WTC11 (cell line): ENCODE measurements around the gene MBP.

ENCODE experiments used
- NFE2L1 ChIP-seq: sonication (generic); formaldehyde crosslinking; IDR thresholded peaks from 2 replicates; pipeline ENCODE4 v1.8.1; 2023; ENCODE audit warnings: missing genetic modification reagents
- SP1 ChIP-seq: sonication (generic); formaldehyde crosslinking; conservative IDR thresholded peaks from 2 replicates; pipeline ENCODE4 v1.8.1; 2022; ENCODE audit warnings: missing genetic modification reagents
- TEAD4 ChIP-seq: sonication (generic); formaldehyde crosslinking; IDR thresholded peaks from 2 replicates; pipeline ENCODE4 v1.8.0; 2022; ENCODE audit warnings: mild to moderate bottlenecking, missing genetic modification reagents
- TF ChIP-seq, protein P1 (sequence below): sonication (generic); formaldehyde crosslinking; IDR thresholded peaks from 2 replicates; pipeline ENCODE4 v1.8.0; 2022; ENCODE audit warnings: mild to moderate bottlenecking, missing genetic modification reagents
- TF ChIP-seq, protein P2 (sequence below): fragments of 200-600 bp; IDR thresholded peaks from 2 replicates; pipeline ENCODE4 v1.8.0; 2022; ENCODE audit warnings: antibody characterized with exemption
- TF ChIP-seq, protein P3 (sequence below): sonication (generic); formaldehyde crosslinking; IDR thresholded peaks from 2 replicates; pipeline ENCODE4 v1.8.0; 2023; ENCODE audit warnings: missing genetic modification reagents
- TF ChIP-seq, protein P4 (sequence below): sonication (generic); formaldehyde crosslinking; IDR thresholded peaks from 2 replicates; pipeline ENCODE4 v1.8.1; 2023; ENCODE audit warnings: mild to moderate bottlenecking, moderate library complexity, missing genetic modification reagents

DNA sequence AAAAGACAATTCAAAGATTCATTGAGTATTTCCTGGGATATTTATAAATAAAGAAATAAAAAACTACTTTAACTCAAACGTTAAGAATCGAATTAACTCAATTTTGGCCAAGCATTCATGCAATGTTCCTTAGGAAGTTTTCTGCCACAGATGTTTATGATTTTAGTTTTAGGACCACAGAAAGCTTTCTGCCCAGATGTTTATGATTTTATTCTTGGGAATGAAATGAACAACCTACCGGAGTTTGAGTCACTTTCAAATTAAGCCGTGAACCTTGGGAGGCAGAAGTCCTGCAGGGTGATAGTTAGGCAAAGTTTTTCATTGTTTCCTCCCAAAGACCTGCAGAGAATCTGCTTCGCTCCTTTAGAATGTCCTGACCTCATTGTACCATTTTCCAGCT lies 34.7 kb upstream of the MBP start:
- TF ChIP-seq, protein P1, sequence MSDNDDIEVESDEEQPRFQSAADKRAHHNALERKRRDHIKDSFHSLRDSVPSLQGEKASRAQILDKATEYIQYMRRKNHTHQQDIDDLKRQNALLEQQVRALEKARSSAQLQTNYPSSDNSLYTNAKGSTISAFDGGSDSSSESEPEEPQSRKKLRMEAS: no peak
- TF ChIP-seq SP1 (no peak), NFE2L1 (CRISPR knock-in tag) (no peak), TEAD4 (CRISPR knock-in tag) (no peak)
- TF ChIP-seq, protein P2, sequence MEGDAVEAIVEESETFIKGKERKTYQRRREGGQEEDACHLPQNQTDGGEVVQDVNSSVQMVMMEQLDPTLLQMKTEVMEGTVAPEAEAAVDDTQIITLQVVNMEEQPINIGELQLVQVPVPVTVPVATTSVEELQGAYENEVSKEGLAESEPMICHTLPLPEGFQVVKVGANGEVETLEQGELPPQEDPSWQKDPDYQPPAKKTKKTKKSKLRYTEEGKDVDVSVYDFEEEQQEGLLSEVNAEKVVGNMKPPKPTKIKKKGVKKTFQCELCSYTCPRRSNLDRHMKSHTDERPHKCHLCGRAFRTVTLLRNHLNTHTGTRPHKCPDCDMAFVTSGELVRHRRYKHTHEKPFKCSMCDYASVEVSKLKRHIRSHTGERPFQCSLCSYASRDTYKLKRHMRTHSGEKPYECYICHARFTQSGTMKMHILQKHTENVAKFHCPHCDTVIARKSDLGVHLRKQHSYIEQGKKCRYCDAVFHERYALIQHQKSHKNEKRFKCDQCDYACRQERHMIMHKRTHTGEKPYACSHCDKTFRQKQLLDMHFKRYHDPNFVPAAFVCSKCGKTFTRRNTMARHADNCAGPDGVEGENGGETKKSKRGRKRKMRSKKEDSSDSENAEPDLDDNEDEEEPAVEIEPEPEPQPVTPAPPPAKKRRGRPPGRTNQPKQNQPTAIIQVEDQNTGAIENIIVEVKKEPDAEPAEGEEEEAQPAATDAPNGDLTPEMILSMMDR: no peak
- TF ChIP-seq, protein P3, sequence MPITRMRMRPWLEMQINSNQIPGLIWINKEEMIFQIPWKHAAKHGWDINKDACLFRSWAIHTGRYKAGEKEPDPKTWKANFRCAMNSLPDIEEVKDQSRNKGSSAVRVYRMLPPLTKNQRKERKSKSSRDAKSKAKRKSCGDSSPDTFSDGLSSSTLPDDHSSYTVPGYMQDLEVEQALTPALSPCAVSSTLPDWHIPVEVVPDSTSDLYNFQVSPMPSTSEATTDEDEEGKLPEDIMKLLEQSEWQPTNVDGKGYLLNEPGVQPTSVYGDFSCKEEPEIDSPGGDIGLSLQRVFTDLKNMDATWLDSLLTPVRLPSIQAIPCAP: no peak
- TF ChIP-seq, protein P4, sequence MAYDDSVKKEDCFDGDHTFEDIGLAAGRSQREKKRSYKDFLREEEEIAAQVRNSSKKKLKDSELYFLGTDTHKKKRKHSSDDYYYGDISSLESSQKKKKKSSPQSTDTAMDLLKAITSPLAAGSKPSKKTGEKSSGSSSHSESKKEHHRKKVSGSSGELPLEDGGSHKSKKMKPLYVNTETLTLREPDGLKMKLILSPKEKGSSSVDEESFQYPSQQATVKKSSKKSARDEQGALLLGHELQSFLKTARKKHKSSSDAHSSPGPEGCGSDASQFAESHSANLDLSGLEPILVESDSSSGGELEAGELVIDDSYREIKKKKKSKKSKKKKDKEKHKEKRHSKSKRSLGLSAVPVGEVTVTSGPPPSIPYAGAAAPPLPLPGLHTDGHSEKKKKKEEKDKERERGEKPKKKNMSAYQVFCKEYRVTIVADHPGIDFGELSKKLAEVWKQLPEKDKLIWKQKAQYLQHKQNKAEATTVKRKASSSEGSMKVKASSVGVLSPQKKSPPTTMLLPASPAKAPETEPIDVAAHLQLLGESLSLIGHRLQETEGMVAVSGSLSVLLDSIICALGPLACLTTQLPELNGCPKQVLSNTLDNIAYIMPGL (CRISPR knock-in tag): no peak
